Eye (tissue), 1 donor: Measurements from ENCODE around the gene YEATS2.
"Not testable (repeated sequence)": the region's sequence is repeated elsewhere in the genome, so short reads cannot be mapped to it uniquely, and the experiment has no call there.

Experiments
- DNase-seq: peaks from one replicate; pipeline ENCODE4 v3.0.0-alpha.2; 2015

Gene YEATS2

DNA sequence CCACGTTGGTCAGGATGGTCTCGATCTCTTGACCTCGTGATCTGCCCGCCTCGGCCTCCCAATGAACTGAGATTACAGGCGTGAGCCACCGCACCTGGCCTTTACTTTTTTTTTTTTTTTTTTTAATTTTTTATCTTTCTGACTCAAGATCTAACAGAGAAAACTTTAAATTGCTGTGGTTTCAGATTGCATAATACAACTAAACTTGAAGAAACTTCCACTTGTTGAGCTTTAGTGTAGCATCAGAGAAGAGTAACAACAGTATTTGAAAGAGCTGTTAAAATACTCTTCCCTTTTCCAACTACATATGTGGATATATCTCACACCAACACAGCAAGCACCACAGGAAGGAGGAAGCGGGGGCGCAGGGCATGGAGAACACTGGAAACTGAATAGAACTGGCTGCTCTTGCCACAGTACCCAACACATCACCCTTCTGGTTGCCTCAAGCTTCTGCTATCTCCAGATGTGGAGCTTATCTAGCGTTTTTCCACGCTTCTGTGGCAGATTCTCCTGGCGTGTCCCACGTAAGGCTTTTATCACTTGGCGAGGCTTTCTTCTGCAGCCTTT lies 82.4 kb downstream of the YEATS2 start:
- no peak for DNase-seq

DNA sequence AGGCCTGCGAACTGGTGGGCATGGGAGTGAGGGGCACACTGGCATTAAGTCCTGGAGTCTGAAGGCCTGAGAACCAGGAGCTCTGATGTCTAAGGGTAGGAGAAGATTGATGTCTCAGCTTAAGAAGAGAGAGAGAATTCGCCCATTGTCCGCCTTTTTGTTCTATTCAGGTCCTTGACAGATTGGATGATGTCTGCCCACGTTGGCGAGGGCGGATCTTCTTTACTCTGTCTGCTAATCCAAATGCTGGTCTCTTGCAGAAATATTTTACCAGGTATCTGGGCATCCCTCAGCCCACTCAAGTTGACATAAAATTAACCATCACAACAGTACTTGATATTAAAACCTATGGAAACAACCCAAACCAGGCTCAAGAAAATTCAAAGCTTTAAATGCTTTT lies 83.6 kb downstream of the YEATS2 start:
- DNase-seq = no peak

GRCh38 chr3:183782576-183783276 lies 85.1 kb downstream of the YEATS2 start:
- DNase-seq = no peak

GRCh38 chr3:183784503-183784902 lies 86.9 kb downstream of the YEATS2 start:
- not testable (repeated sequence) for DNase-seq

GRCh38 chr3:183789826-183790225 lies 92.2 kb downstream of the YEATS2 start:
- DNase-seq = no peak

GRCh38 chr3:183790700-183791099 lies 93.1 kb downstream of the YEATS2 start:
- no peak for DNase-seq

DNA sequence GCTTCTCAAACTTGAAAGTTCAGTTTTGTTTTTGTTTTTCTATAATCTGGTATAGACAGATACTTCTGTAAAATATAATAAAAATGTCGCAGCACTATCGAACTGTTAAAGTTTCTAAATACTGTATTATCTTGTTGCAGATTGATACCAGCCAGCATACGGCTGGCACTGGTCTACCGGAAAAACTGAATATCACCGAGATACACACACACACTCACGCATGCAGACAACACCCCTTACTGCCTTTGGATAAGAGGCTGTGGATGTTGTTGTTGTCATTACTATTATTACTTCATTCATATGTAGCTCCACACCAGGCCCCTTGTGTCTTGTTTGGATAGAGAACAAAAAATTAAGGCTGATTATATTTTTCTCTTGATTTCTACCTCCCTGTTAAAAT lies 95.4 kb downstream of the YEATS2 start:
- no peak for DNase-seq

DNA sequence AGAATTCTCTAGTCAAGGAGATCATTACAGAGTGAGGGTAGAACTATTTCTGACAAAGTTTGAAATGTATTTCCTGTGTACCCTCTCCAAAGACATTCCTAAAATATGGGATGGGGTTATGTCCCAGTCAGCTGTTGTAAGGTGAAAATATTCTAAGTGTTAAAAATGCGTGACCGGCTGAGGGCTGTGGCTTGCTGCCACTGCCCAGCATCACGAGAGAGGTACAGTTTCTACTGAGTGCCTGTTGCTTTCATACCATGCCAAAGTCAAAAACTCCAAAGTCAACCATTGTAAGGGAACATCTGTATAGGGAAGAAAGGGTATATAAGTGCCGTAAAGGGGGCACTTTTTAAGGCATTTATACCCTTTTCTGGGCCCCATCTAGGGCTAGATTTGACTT lies 96.9 kb downstream of the YEATS2 start:
- DNase-seq = no peak

DNA sequence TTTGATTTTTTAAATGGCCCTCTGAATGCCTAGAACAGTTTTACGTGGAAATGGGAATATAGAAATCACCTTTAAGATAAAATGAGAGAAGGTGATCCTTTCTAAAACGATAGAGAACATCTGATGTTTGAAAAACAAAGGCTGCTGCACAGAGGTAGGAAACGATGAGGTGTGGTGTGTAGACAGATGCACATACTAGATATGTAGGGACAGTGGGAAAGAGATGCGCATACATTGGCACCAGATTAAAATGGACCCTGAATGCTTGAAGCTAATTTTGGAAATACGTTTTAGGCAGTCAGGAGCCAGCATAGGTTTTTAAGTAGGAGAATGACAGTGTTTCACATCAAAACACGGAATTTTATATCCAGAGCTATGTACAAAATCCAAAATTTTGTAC lies 98.8 kb downstream of the YEATS2 start:
- DNase-seq = no peak

GRCh38 chr3:183797996-183798395 lies 100.4 kb downstream of the YEATS2 start:
- no peak for DNase-seq

DNA sequence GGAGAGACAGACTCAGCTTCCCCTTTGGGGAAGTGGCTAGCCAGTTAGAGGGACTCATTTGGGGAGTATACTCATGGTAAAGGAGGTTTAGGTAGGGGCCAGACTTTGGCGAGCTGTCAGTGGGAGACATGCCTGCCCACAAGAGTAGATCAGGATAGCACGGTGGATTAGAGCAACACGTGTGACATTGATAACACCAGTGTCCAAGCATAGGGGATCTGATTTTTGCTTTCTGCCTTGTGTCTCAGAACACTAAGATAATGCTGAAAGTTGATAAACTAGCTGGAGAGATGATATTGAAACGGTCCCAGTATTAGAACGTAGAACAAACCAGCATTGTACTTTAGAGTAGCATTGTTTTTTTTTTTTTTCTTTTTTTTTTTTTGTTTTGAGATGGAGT lies 101.9 kb downstream of the YEATS2 start:
- no peak for DNase-seq

- DNase-seq = no peak
These were observed 102.8 kb downstream of the YEATS2 start for GRCh38 chr3:183800243-183800863.

DNA sequence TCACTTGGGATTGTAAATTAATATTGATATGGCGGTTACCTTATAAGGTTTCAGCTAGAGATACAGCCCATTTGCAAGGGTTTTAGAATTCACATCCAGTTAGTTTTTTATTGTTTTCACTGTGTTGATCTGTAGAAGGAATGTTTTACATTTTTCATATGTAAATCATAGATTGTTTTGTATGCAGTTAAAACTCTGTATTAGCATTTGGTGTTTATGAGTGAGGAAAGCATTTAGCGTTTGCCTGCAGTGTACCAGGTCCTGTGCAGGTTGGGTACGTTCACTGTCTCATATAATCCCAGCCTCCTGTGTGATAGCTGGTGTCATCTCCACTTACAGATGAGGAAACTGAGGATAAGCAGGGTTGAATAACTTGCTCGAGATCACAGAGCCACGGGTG lies 104.0 kb downstream of the YEATS2 start:
- DNase-seq = no peak

- no peak for DNase-seq
These were observed 105.4 kb downstream of the YEATS2 start for GRCh38 chr3:183802989-183803388.

- no peak for DNase-seq
These were observed 109.7 kb downstream of the YEATS2 start for GRCh38 chr3:183807209-183807728.

- DNase-seq = no peak
These were observed 110.3 kb downstream of the YEATS2 start for GRCh38 chr3:183807881-183808280.

DNA sequence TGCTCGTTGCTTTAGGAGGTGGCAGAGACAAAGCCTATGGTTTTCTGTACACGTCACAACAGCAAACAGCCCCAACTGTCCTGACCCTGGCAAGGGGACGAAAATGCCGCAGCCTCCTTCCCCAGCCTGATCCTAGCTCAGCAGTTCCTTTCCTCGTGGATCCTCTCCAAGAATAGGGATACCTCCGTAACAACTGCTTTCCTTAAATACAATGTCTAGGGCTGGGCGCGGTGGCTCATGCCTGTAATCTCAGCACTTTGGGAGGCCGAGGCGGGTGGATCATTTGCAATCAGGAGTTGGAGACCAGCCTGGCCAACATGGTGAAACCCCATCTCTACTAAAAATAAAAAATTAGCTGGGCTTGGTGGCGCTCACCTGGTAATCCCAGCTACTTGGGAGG lies 110.8 kb downstream of the YEATS2 start:
- no peak for DNase-seq

- no peak for DNase-seq
These were observed 111.7 kb downstream of the YEATS2 start for GRCh38 chr3:183809270-183809669.

- DNase-seq = no peak
These were observed 113.3 kb downstream of the YEATS2 start for GRCh38 chr3:183810643-183811594.

DNA sequence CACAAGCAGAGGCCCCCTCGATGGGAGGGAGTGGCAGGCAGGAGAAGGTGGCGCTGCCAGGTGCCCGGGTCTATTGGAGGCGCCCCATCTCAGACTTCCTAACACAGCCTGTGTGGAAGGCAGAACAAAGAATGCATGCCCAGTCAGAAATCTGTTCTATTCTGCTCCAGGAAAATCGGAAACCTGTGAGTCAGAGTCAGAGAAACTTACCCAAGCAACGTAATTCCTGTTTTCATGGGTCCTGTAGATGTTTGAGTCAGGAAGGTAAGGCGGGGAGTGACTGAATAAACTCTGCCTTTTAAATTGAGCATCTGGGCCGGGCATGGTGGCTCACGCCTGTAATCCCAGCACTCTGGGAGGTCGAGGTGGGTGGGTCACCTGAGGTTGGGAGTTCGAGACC lies 114.0 kb downstream of the YEATS2 start:
- DNase-seq = no peak

DNA sequence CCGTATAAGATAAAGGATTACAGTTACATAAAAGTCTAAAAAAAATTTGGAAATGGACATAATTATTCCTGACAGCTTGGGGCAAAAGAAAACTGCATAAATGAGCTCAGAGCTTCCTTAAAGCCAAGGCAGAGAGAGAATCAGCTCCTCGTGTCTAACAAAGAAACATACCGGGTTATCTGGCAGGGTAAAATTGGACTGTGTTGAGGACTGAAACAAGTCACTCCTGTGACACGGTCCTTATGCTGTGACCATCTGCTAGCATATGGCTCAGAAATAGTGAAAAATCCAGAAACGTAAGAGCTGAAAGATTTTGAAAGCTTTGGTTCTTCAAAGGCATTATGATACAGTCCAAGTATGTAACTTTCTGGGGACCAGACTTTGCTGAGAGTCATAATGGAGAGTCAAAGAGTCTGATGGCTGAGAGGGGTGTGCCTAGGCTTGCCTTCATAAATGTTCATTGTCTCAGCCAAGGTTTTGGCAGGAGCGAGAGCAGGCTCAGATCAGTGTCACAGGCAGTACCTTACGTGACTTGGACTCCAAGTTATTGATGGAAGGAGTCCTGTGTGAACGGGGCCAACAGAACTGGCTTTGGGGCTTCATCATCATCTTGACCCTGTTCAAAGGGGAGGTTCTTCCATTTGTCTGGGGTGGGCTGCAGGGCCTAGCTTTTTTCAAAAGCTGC lies 115.3 kb downstream of the YEATS2 start:
- no peak for DNase-seq

DNA sequence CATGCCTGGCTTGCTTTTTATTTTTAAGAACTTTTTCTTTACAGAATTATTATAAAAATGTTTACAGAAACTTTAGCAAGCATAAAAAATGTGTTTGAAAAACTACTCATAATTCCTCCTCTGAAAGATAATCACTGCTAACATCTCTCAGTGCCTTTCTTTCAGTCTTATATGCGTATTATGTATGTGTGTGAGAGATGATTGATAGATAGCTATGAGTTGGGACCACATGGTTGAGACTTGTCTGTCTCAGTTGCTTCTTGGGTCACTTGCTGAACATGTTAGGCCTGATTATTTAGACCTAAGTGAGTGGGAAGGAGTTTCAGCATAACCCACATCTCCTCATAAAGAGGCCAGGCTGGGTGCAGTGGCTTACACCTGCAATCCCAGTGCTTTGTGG lies 116.6 kb downstream of the YEATS2 start:
- DNase-seq = no peak

DNA sequence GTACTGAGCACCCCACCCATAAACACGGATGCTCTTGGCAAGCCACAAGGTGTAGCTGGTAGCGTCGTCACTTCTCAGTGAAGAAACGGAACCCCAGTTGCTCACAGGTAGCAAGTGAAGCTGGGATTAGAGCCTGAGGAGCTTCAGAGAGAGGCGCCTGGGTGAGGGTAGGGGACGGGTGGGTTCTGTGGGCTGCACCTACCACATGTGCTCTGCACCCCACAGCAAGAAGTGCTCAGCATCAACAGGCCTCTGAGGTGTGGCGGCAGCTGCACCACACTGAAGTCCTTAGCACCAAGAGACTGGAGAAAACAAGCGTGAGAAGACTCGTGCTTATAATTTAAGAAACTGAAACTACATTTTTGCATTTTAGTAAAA lies 118.0 kb downstream of the YEATS2 start:
- DNase-seq = no peak
